K562 (cell line): Measurements from ENCODE around the gene PAIP2. TPM values are rescaled to one million over a fixed set of nuclear protein-coding genes. Genes with fewer than 3 reads are reported as not detected.

ENCODE experiments used
- BACH1 ChIP-seq: fragments of 200-800 bp; sonication (Bioruptor generic); IDR thresholded peaks from 2 replicates; pipeline ENCODE4 v1.6.1; 2016; ENCODE audit warnings: missing genetic modification characterization, missing compliant biosample characterization
- BCOR ChIP-seq: fragments of 450-650 bp; IDR thresholded peaks from 2 replicates; pipeline ENCODE4 v1.6.1; 2016
- FOXM1 ChIP-seq, 2 experiments: fragments of 450-650 bp in 1 of 2; sonication (generic) in 1 of 2; formaldehyde crosslinking in 1 of 2; IDR thresholded peaks; 2 replicates each; pipeline versions ENCODE4 v1.6.1 to v1.9.0; 2017 to 2022; ENCODE audit warnings: low read depth in 2 of 2, mild to moderate bottlenecking in 2 of 2, missing genetic modification reagents in 1 of 2, moderate library complexity in 1 of 2
- GTF2A2 ChIP-seq: IDR thresholded peaks from 2 replicates; pipeline ENCODE4 v1.6.1; 2016; ENCODE audit warnings: mild to moderate bottlenecking, missing genetic modification characterization, missing compliant biosample characterization
- HDAC6 ChIP-seq: IDR thresholded peaks from 2 replicates; pipeline ENCODE4 v1.6.1; 2012; ENCODE audit warnings: low read depth, mild to moderate bottlenecking, control low read depth, inconsistent platforms, low read length, moderate library complexity
- ID3 ChIP-seq, 2 experiments: fragments of 250-450 bp in 1 of 2; fragments of 450-650 bp in 1 of 2; sonication (Bioruptor Pico) in 1 of 2; IDR thresholded peaks; 2 replicates each; pipeline versions ENCODE4 v1.6.1 to v1.8.0; 2016 to 2021; ENCODE audit warnings: mild to moderate bottlenecking in 2 of 2, moderate library complexity in 2 of 2, missing compliant biosample characterization in 1 of 2, missing genetic modification characterization in 1 of 2
- KDM4B ChIP-seq, 2 experiments: fragments of 450-650 bp in 1 of 2; sonication (generic) in 1 of 2; IDR thresholded peaks; 2 replicates each; pipeline ENCODE4 v1.6.1; 2016 to 2017; ENCODE audit warnings: borderline replicate concordance in 2 of 2, antibody characterized with exemption in 1 of 2, low read depth in 1 of 2, mild to moderate bottlenecking in 1 of 2
- MYC ChIP-seq, 2 experiments: fragments of 250-450 bp in 1 of 2; sonication (Bioruptor Pico) in 1 of 2; IDR thresholded peaks; 2 replicates each; pipeline versions ENCODE4 v1.5.1 to v1.6.1; 2012 to 2021; ENCODE audit warnings: low read depth in 2 of 2, borderline replicate concordance in 1 of 2, improper control_type of control experiment in 1 of 2, low read length in 1 of 2, mild to moderate bottlenecking in 1 of 2, moderate library complexity in 1 of 2
- NKRF ChIP-seq: fragments of 450-650 bp; IDR thresholded peaks from 2 replicates; pipeline ENCODE4 v1.6.1; 2016; ENCODE audit warnings: borderline replicate concordance
- RBFOX2 ChIP-seq: fragments of 200-400 bp; formaldehyde crosslinking; IDR thresholded peaks from 2 replicates; pipeline ENCODE4 v1.6.1; 2017; ENCODE audit warnings: low read depth, mild to moderate bottlenecking, low read length, moderate library complexity
- SAFB2 ChIP-seq: fragments of 200-400 bp; formaldehyde crosslinking; IDR thresholded peaks from 2 replicates; pipeline ENCODE4 v1.6.1; 2018; ENCODE audit warnings: borderline replicate concordance, low read length, low read depth, moderate library complexity; ENCODE audit not compliant: severe bottlenecking
- ZNF121 ChIP-seq: sonication (generic); formaldehyde crosslinking; conservative IDR thresholded peaks from 2 replicates; pipeline ENCODE4 v1.8.0; 2022; ENCODE audit warnings: missing genetic modification reagents
- ZNF609 ChIP-seq: sonication (generic); formaldehyde crosslinking; IDR thresholded peaks from 2 replicates; pipeline ENCODE4 v1.8.1; 2023; ENCODE audit warnings: missing genetic modification reagents, mild to moderate bottlenecking, borderline replicate concordance
- polyA plus RNA-seq, 8 experiments: library from polyadenylated mRNA; depleted of rRNA in 4 of 8; stranded (reverse) in 5 of 8; unstranded in 3 of 8; fragments of >200 nt; fragmentation: Nextera tagmentation in 2 of 8; fragmentation: Illumina TruSeq in 1 of 8; extraction: Ambion mirVana in 2 of 8; extraction: Trizol in 1 of 8; gene quantifications; 2 replicates each; pipeline versions ENCODE4 v1.2.1 to v1.2.3, GENCODE V29; 2011 to 2014; ENCODE audit warnings: inconsistent platforms in 1 of 8, missing spikeins in 1 of 8
- total RNA-seq, 7 experiments: library from RNA; depleted of rRNA in 6 of 7; stranded (reverse); fragments of >200 nt in 6 of 7; fragmentation: Illumina TruSeq in 2 of 7; extraction: Trizol in 2 of 7; gene quantifications; 2 replicates each; pipeline versions ENCODE4 v1.2.1 to v1.2.3, GENCODE V29; 2011 to 2021; ENCODE audit warnings: low replicate concordance in 1 of 7
- TF ChIP-seq, protein P1 (sequence below): fragments of 450-650 bp; IDR thresholded peaks from 2 replicates; pipeline ENCODE4 v1.7.1; 2018; ENCODE audit warnings: mild to moderate bottlenecking, low read depth; ENCODE audit not compliant: partially characterized antibody

The PAIP2 gene
- total and polyA plus RNA-seq, 9 of the 15 experiments (the other 6 are each of a cell fraction or from before 2014, with no cell fraction given) = 78.3 to 187 (median 128) TPM

GRCh38 chr5:139403787-139404483 lies 62.3 kb downstream of the PAIP2 start, which contains the start of gene SPATA24 (continued):
- TF ChIP-seq ZNF609 (no peak), RBFOX2 (peak; percentile 88), MYC (IDR thresholded peaks at IDR 0.05; ENCODE audit: low read depth, low read length) (peak; percentile 92), MYC (CRISPR knock-in tag; IDR thresholded peaks at IDR 0.05; ENCODE audit: borderline replicate concordance, low read depth) (0 out of 2 replicates have a peak, but pooled peaks have one; percentile 48), NKRF (peak; percentile 98), ZNF121 (no peak), BACH1 (tag) (no peak), SAFB2 (no peak), FOXM1 (IDR thresholded peaks at IDR 0.05; ENCODE audit: low read depth) (peak; percentile 43; the same call in 1 of the 2 replicates), FOXM1 (CRISPR knock-in tag; IDR thresholded peaks at IDR 0.05; ENCODE audit: low read depth) (no peak), ID3 (CRISPR knock-in tag; IDR thresholded peaks at IDR 0.05) (no peak), ID3 (tag; IDR thresholded peaks at IDR 0.05) (no peak), KDM4B (IDR thresholded peaks at IDR 0.05; ENCODE audit: borderline replicate concordance in 2 of 2, low read depth in 1 of 2) (peak in 1 of 2 experiments; percentile 57; a peak in 1 of 4 replicates), BCOR (no peak), GTF2A2 (tag) (no peak), HDAC6 (no peak)
- TF ChIP-seq, protein P1, sequence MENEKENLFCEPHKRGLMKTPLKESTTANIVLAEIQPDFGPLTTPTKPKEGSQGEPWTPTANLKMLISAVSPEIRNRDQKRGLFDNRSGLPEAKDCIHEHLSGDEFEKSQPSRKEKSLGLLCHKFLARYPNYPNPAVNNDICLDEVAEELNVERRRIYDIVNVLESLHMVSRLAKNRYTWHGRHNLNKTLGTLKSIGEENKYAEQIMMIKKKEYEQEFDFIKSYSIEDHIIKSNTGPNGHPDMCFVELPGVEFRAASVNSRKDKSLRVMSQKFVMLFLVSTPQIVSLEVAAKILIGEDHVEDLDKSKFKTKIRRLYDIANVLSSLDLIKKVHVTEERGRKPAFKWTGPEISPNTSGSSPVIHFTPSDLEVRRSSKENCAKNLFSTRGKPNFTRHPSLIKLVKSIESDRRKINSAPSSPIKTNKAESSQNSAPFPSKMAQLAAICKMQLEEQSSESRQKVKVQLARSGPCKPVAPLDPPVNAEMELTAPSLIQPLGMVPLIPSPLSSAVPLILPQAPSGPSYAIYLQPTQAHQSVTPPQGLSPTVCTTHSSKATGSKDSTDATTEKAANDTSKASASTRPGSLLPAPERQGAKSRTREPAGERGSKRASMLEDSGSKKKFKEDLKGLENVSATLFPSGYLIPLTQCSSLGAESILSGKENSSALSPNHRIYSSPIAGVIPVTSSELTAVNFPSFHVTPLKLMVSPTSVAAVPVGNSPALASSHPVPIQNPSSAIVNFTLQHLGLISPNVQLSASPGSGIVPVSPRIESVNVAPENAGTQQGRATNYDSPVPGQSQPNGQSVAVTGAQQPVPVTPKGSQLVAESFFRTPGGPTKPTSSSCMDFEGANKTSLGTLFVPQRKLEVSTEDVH = peak; percentile 65
